ENCODE data around the gene C17orf78. TPM values are rescaled to one million over a fixed set of nuclear protein-coding genes. Genes with fewer than 3 reads are reported as not detected.
"Not testable (repeated sequence)": the region's sequence is repeated elsewhere in the genome, so short reads cannot be mapped to it uniquely, and the experiment has no call there.

C17orf78 gene
- total RNA-seq, 6 experiments from 2014 or later, result not detected

DNA sequence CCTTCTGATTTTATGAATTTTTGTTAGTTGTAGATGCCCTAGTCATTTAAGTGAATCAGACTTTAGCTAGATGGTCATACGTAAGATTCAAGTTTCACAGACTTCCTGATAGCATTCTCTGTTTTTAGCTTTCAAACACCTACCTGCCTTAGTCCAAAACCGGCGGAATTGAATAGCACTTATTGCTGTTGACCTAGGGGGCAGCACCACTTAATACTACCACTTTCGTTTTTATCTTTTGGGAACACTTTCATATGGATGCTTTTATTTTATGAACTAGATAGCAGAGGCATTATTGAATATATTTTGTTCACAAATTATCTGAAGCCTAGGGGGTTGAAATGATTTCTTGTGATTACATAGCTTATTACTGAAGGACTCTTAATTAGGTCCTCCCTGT, 62.4 kb downstream of the C17orf78 start:
- H3K4me1 ChIP-seq, result no peaks in the 10 kb centered on the region
- intact Hi-C loops (cut with DNase I), result no loop called here
- no peaks in the 10 kb centered on the region for H3K9me3 ChIP-seq
- no peak overlapping the region for H3K4me3 ChIP-seq
- peaks cover 0 to 40% (median 18%) of the 10 kb centered on the region in 4 donors for H3K36me3 ChIP-seq
- DNase-seq (no peak), ATAC-seq (no peak)
- 71% methylated on average over 4 of the region's 4 CpGs for WGBS (ENCODE audit: insufficient coverage, low coverage, low lambda C conversion rate, missing lambda C conversion rate)
- no peaks in the 10 kb centered on the region for H3K27me3 ChIP-seq
- H3K27ac ChIP-seq, result no peak overlapping the region
- no peak for TF ChIP-seq POLR2A (IDR thresholded peaks at IDR 0.05)
- peak in 3 of 4 donors; percentile 21 to 30 (median 26) for TF ChIP-seq CTCF (IDR thresholded peaks at IDR 0.05)

GRCh38 chr17:37440424-37440823, 64.6 kb downstream of the C17orf78 start:
- Histone ChIP-seq H3K4me1 (no peaks in the 10 kb centered on the region), H3K4me3 (no peak overlapping the region), H3K27me3 (no peaks in the 10 kb centered on the region), H3K9me3 (no peaks in the 10 kb centered on the region), H3K36me3 (peaks cover 0 to 53% (median 21%) of the 10 kb centered on the region in 4 donors), H3K27ac (no peak overlapping the region)
- intact Hi-C loops (cut with DNase I), result no loop called here
- no peak for TF ChIP-seq POLR2A (IDR thresholded peaks at IDR 0.05)
- no peak for TF ChIP-seq CTCF (IDR thresholded peaks at IDR 0.05)
- WGBS (ENCODE audit: insufficient coverage, low coverage, low lambda C conversion rate, missing lambda C conversion rate), result 88% methylated on average over 2 of the region's 2 CpGs
- DNase-seq (no peak), ATAC-seq (no peak)

DNA sequence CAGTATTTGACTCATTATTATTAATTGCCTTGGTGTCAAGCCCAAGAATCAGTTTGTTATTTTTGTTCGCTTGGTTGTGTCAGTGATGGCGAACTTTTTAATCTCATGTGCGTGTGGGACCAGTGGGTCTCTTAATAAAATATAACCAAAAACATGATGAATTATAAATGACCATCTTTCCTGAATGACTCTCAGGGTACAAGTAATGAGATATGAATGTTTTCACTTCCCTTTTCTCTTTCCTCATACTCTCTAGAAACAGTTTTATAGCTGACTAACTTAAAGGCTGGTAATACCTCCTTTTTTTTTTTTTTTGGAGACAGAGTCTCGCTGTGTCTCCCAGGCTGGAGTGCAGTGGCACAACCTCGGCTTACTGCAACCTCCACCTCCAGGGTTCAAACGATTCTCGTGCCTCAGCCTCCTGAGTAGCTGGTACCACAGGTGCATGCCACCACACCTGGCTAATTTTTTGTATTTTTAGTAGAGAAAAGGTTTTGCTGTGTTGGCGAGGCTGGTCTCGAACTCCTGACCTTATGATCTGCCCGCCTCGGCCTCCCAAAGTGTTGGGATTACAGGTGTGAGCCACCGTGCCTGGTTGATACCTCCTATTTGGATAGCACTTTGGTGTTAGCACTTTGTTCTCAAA, 65.7 kb downstream of the C17orf78 start:
- H3K27me3 ChIP-seq; intact Hi-C loops (cut with DNase I); DNase-seq; H3K27ac ChIP-seq; H3K9me3 ChIP-seq; ATAC-seq; H3K4me3 ChIP-seq; H3K4me1 ChIP-seq: not testable (repeated sequence)
- 77% methylated on average over 8 of the region's 12 CpGs for WGBS (ENCODE audit: insufficient coverage, low coverage, low lambda C conversion rate, missing lambda C conversion rate)
- H3K36me3 ChIP-seq, result peaks cover 0 to 56% (median 21%) of the 10 kb centered on the region in 4 donors

Other genes with a start within 250 kb of the C17orf78 start
- gene ACACA, start 30.9 kb downstream of the C17orf78 start, total RNA-seq, result 10 to 100 TPM; 14.6 to 56.4 (median 27.1) TPM
- gene TADA2A, start 30.9 kb downstream of the C17orf78 start, total RNA-seq, result 1 to 10 TPM; 5.2 to 9.6 (median 7.4) TPM
- 10 to 100 TPM; 10.6 to 21.2 (median 13.2) TPM for gene DUSP14, start 113.9 kb downstream of the C17orf78 start, total RNA-seq
- 10 to 100 TPM in 5 of 6 experiments, 1 to 10 TPM in 1; 9.0 to 16.2 (median 15.0) TPM for gene SYNRG, start 233.4 kb downstream of the C17orf78 start, total RNA-seq

All from right lobe of liver (tissue), 6 donors.